ENCODE data around the gene FBXO31.
"Not testable (repeated sequence)": the region's sequence is repeated elsewhere in the genome, so short reads cannot be mapped to it uniquely, and the experiment has no call there.

FBXO31 gene

GRCh38 chr16:87384162-87384874 lies 742 bp upstream of the FBXO31 start:
- no peak for DNase-seq (ENCODE audit: low spot score)

- DNase-seq (ENCODE audit: low spot score): no peak
These were observed 1.4 kb downstream of the FBXO31 start for GRCh38 chr16:87382023-87382785.

- no peak for DNase-seq (ENCODE audit: low spot score)
These were observed 2.7 kb downstream of the FBXO31 start for GRCh38 chr16:87380881-87381280.

GRCh38 chr16:87380403-87380802 lies 3.2 kb downstream of the FBXO31 start:
- DNase-seq (ENCODE audit: low spot score): no peak

- DNase-seq (ENCODE audit: low spot score): not testable (repeated sequence)
These were observed 4.2 kb downstream of the FBXO31 start for GRCh38 chr16:87379312-87379752.

GRCh38 chr16:87376660-87377059 lies 6.9 kb downstream of the FBXO31 start:
- no peak for DNase-seq (ENCODE audit: low spot score)

GRCh38 chr16:87375426-87376135 lies 8.0 kb downstream of the FBXO31 start:
- no peak for DNase-seq (ENCODE audit: low spot score)

- DNase-seq (ENCODE audit: low spot score): no peak
These were observed 9.3 kb downstream of the FBXO31 start for GRCh38 chr16:87374313-87374712.

- no peak for DNase-seq (ENCODE audit: low spot score)
These were observed 11.3 kb downstream of the FBXO31 start for GRCh38 chr16:87372305-87372704.

GRCh38 chr16:87371261-87371866 lies 12.2 kb downstream of the FBXO31 start:
- DNase-seq (ENCODE audit: low spot score): no peak

GRCh38 chr16:87369796-87370719 lies 13.5 kb downstream of the FBXO31 start:
- no peak for DNase-seq (ENCODE audit: low spot score)

- DNase-seq (ENCODE audit: low spot score): no peak
These were observed 14.3 kb downstream of the FBXO31 start for GRCh38 chr16:87369117-87369765.

- no peak for DNase-seq (ENCODE audit: low spot score)
These were observed 15.4 kb downstream of the FBXO31 start for GRCh38 chr16:87368029-87368770.

- DNase-seq (ENCODE audit: low spot score): no peak
These were observed 16.0 kb downstream of the FBXO31 start for GRCh38 chr16:87367529-87367928.

GRCh38 chr16:87366930-87367329 lies 16.6 kb downstream of the FBXO31 start:
- no peak for DNase-seq (ENCODE audit: low spot score)

- no peak for DNase-seq (ENCODE audit: low spot score)
These were observed 17.3 kb downstream of the FBXO31 start for GRCh38 chr16:87366288-87366687.

GRCh38 chr16:87365021-87365713 lies 18.4 kb downstream of the FBXO31 start:
- DNase-seq (ENCODE audit: low spot score): no peak

GRCh38 chr16:87363771-87364455 lies 19.7 kb downstream of the FBXO31 start:
- no peak for DNase-seq (ENCODE audit: low spot score)
